ENCODE measurements around the gene DSTN. TPM values are rescaled to one million over a fixed set of nuclear protein-coding genes. Genes with fewer than 3 reads are reported as not detected.

DSTN gene
- total and polyA plus RNA-seq, 9 of the 15 experiments (the other 6 are each of a cell fraction or from before 2014, with no cell fraction given) = 25.7 to 88.3 (median 61.0) TPM

DNA sequence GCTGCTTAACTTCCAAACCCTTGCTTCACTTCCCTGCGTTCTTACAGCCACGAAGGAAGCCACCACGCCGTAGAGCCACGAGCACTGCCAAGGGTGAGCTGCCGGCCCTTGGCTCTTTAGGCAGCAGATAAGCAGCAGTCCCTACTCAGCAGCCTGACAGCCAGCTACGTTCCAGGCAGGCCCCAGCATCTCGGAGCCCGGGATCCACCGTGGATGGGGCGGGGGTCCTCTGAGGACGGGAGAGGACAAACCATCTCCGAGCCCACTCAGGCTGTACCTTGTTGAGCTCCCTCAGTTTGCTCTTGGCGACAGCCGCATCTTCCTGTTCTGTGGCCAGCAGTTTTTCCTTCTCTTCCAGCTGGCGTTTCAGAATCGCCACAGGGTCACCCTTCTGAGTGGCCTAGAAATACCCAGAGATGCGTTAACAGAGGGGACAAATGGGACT is 71.7 kb downstream of the DSTN start:
- H3K4me3 ChIP-seq = no peak overlapping the region
- 92% methylated on average over 13 of the region's 18 CpGs for WGBS (ENCODE audit: insufficient coverage, low coverage, missing lambda C conversion rate)
- ChIA-PET CTCF (ENCODE audit: low intra/inter-chr PET ratio) (no interaction called here), POLR2A (no interaction called here)
- peaks cover 0 to 3% of the 10 kb centered on the region in 2 experiments; a peak in 1 of 5 replicates for H3K4me1 ChIP-seq (replicated peaks in 1 of 2; ENCODE audit: control insufficient read depth in 2 of 2, insufficient read depth in 2 of 2, low read length in 2 of 2)
- BruUV-seq (replicated peaks) = no TSS peak
- no peak for ATAC-seq
- peaks cover 5% of the 10 kb centered on the region; the same call in 1 of the 2 replicates for H4K20me1 ChIP-seq (replicated peaks; ENCODE audit: control insufficient read depth, insufficient read depth, low read length)
- H3K36me3 ChIP-seq (ENCODE audit: control insufficient read depth, insufficient read depth, low read length) = peaks cover 15% of the 10 kb centered on the region; the same call in 1 of the 3 replicates
- no peaks in the 10 kb centered on the region for H3K27me3 ChIP-seq (ENCODE audit: control insufficient read depth in 2 of 2, insufficient read depth in 2 of 2, low read length in 2 of 2)
- H3K9ac ChIP-seq (ENCODE audit: insufficient read depth in 1 of 2, low read depth in 2 of 2, low read length in 2 of 2) = no peak overlapping the region; a peak in 1 of 4 replicates
- no peak overlapping the region for H3K4me2 ChIP-seq (ENCODE audit: insufficient read depth, low read length)
- H3K79me2 ChIP-seq (ENCODE audit: control insufficient read depth, insufficient read depth, low read length) = no peaks in the 10 kb centered on the region; the same call in 2 of the 3 replicates
- H3K9me1 ChIP-seq (ENCODE audit: control insufficient read depth, insufficient read depth, low read length) = no peaks in the 10 kb centered on the region
- H3K9me3 ChIP-seq (replicated peaks; ENCODE audit: control insufficient read depth, insufficient read depth, low read depth, low read length) = no peaks in the 10 kb centered on the region
- DNase-seq (ENCODE audit: extremely low read depth in 1 of 4, low spot score in 3 of 4) = no peak
- no peak overlapping the region for H3K27ac ChIP-seq (ENCODE audit: extremely low read depth, low read depth, low read length)
- no peak overlapping the region for H2AFZ ChIP-seq (ENCODE audit: low read depth, low read length)
- in situ Hi-C loops (cut with MboI) (no loop called here), intact Hi-C loops (cut with micrococcal nuclease) (no loop called here)
- FAIRE-seq = no peak
- no peak for TF ChIP-seq ARID1B (IDR thresholded peaks at IDR 0.05)
- no peak for TF ChIP-seq TRIM24 (IDR thresholded peaks at IDR 0.05)
- TF ChIP-seq SMARCA5 (IDR thresholded peaks at IDR 0.05) = no peak
- TF ChIP-seq, protein P1, sequence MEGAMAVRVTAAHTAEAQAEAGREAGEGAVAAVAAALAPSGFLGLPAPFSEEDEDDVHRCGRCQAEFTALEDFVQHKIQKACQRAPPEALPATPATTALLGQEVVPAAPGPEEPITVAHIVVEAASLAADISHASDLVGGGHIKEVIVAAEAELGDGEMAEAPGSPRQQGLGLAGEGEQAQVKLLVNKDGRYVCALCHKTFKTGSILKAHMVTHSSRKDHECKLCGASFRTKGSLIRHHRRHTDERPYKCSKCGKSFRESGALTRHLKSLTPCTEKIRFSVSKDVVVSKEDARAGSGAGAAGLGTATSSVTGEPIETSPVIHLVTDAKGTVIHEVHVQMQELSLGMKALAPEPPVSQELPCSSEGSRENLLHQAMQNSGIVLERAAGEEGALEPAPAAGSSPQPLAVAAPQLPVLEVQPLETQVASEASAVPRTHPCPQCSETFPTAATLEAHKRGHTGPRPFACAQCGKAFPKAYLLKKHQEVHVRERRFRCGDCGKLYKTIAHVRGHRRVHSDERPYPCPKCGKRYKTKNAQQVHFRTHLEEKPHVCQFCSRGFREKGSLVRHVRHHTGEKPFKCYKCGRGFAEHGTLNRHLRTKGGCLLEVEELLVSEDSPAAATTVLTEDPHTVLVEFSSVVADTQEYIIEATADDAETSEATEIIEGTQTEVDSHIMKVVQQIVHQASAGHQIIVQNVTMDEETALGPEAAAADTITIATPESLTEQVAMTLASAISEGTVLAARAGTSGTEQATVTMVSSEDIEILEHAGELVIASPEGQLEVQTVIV (CRISPR knock-in tag; IDR thresholded peaks at IDR 0.05; ENCODE audit: borderline replicate concordance) = no peak
- no peak for TF ChIP-seq GABPB2 (CRISPR knock-in tag; conservative IDR thresholded peaks at IDR 0.05)
- TF ChIP-seq SMARCC2 (IDR thresholded peaks at IDR 0.05; ENCODE audit: low read depth) = no peak
- TF ChIP-seq, protein P2, sequence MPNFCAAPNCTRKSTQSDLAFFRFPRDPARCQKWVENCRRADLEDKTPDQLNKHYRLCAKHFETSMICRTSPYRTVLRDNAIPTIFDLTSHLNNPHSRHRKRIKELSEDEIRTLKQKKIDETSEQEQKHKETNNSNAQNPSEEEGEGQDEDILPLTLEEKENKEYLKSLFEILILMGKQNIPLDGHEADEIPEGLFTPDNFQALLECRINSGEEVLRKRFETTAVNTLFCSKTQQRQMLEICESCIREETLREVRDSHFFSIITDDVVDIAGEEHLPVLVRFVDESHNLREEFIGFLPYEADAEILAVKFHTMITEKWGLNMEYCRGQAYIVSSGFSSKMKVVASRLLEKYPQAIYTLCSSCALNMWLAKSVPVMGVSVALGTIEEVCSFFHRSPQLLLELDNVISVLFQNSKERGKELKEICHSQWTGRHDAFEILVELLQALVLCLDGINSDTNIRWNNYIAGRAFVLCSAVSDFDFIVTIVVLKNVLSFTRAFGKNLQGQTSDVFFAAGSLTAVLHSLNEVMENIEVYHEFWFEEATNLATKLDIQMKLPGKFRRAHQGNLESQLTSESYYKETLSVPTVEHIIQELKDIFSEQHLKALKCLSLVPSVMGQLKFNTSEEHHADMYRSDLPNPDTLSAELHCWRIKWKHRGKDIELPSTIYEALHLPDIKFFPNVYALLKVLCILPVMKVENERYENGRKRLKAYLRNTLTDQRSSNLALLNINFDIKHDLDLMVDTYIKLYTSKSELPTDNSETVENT (CRISPR knock-in tag; IDR thresholded peaks at IDR 0.05) = no peak
- TF ChIP-seq, protein P3, sequence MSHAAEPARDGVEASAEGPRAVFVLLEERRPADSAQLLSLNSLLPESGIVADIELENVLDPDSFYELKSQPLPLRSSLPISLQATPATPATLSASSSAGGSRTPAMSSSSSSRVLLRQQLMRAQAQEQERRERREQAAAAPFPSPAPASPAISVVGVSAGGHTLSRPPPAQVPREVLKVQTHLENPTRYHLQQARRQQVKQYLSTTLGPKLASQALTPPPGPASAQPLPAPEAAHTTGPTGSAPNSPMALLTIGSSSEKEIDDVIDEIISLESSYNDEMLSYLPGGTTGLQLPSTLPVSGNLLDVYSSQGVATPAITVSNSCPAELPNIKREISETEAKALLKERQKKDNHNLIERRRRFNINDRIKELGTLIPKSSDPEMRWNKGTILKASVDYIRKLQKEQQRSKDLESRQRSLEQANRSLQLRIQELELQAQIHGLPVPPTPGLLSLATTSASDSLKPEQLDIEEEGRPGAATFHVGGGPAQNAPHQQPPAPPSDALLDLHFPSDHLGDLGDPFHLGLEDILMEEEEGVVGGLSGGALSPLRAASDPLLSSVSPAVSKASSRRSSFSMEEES (CRISPR knock-in tag; IDR thresholded peaks at IDR 0.05) = no peak
- no peak for TF ChIP-seq ZNF551 (CRISPR knock-in tag; IDR thresholded peaks at IDR 0.05)
- no peak for TF ChIP-seq DIDO1 (tag; IDR thresholded peaks at IDR 0.05; ENCODE audit: low read depth)
- no peak for TF ChIP-seq SRSF7 (optimal IDR thresholded peaks at IDR 0.05; ENCODE audit: low read depth, low read length)
- no peak for TF ChIP-seq ZNF431 (CRISPR knock-in tag; IDR thresholded peaks at IDR 0.05)
- no peak for TF ChIP-seq RBM15 (IDR thresholded peaks at IDR 0.05; ENCODE audit: insufficient read depth, low read length)
- TF ChIP-seq MTA3 (IDR thresholded peaks at IDR 0.05; ENCODE audit: borderline replicate concordance) = no peak
- TF ChIP-seq, protein P4, sequence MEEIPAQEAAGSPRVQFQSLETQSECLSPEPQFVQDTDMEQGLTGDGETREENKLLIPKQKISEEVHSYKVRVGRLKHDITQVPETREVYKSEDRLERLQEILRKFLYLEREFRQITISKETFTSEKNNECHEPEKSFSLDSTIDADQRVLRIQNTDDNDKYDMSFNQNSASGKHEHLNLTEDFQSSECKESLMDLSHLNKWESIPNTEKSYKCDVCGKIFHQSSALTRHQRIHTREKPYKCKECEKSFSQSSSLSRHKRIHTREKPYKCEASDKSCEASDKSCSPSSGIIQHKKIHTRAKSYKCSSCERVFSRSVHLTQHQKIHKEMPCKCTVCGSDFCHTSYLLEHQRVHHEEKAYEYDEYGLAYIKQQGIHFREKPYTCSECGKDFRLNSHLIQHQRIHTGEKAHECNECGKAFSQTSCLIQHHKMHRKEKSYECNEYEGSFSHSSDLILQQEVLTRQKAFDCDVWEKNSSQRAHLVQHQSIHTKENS (CRISPR knock-in tag; IDR thresholded peaks at IDR 0.05) = no peak
- TF ChIP-seq ZNF408 (CRISPR knock-in tag; IDR thresholded peaks at IDR 0.05; ENCODE audit: low read depth) = no peak
